Putamen (tissue), 1 donor: ENCODE measurements around the gene HIPK1.
"Not testable (repeated sequence)": the region's sequence is repeated elsewhere in the genome, so short reads cannot be mapped to it uniquely, and the experiment has no call there.

Experiments
- DNase-seq: peaks from one replicate; pipeline ENCODE4 v3.0.0-alpha.2; 2016; ENCODE audit warnings: low spot score

HIPK1 gene

DNA sequence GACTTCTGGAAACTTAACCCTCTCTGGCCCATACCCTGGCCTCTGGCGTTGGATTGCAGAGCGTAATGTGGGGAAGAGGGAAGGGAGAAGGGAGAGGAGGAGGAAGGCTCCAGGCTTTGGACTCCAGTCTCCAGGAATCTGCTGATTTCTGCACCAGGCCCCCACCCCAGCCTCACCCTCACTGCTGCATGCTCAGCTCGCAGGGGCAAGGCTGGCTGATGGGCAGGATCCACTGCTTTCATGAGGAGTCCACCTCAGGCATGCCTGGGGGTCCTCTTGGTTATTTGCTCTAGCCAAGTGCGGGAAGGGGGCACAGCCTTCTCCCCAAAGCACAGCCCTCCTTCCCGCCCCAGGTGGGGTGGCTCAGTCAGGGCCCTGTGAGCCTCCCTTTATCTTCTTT, 53.8 kb downstream of the HIPK1 start:
- no peak for DNase-seq

DNA sequence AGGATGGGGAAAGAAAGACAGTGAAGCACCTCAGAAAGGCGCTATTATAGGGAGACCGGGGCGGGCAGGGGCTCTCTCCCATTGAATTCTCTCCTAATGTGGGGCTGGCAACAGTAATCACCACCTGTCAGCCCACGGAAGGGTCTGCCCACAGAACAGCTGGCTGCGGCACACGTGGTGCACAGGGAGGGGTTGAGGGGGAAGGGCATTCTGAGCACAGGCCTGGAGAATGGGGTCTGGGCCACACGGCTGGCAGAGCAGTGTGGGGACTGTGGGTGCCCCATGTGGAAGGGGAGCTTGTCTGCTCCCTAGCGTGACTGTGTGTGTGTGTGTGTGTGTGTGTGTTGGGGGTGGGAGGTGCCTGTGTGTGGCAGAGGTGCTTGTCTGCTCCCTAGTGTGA, 54.3 kb downstream of the HIPK1 start:
- no peak for DNase-seq

DNA sequence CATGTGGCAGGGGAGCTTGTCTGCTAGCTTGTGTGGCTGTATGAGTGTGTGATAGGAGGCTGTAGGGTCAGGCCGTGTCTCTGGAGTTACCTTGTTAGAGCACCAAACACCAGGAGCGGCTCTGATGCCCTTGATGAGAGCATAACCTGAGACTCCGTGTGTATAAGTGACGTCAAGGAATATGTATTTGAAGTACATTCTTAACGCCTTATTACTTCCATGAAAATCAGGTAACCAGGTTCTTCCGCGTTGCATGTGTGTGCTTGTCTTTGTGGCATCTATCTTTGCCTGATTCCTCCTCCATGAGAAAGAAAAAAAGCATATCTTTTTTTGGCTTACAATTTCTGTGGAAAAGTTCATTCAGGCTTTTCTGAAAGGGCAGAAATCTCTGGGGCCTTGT, 54.7 kb downstream of the HIPK1 start:
- DNase-seq = no peak

DNA sequence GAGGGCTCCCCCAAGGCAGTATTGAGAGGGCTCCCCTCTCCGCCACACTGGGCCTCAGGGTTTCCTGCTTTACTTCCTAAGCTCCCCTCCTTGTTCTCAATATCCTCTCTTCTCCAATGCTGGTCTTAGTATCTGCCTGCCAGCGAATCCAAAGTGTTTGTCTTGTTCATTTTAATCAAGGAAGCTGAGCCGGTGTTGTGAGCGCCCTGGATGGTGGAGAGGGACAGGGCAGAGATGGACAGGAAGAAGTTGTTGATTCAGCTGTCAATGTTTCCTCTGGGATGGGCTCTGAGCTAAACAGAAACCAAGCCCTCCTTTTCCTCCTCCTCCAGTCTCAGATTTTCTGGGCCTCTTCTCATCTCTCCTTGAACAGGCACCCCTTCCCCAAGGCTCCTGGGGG, 55.6 kb downstream of the HIPK1 start:
- DNase-seq = no peak

DNA sequence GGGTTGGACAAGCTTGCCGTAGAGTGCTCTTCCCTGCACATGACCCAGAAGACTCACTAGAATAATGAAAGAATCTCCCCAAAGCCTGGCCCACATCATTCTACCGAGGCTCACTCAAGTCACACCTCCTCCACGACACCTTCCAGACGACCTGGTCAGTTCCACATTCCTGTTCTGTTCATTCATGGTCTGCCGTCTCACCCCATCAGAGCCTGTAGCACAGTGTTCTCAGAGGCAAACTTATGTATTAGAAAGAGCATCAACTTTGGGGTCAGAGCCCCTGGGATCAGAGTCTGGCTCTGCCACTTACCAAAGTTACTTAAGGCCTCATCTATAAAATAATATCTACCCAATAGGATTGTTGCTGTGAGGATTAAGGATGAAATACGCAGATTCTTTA, 57.7 kb downstream of the HIPK1 start:
- DNase-seq = no peak

DNA sequence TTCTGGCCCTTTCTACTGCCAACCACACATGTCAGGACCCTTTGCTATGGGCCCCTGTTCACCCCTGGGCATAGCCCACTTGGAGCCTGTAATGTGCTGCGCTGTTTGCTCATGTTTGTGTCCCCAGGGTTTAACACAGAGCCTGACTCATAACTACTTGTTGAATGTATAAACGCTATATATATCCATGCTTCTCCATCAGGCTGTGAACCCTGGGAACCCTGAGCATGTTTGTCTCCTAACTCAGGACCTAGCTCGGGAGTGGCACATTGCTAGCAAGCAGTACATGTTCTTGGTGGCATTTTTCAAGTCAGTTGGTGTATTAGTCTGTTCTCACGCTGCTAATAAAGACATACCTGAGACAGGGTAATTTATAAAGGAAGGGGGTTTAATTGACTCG, 58.1 kb downstream of the HIPK1 start:
- no peak for DNase-seq

DNA sequence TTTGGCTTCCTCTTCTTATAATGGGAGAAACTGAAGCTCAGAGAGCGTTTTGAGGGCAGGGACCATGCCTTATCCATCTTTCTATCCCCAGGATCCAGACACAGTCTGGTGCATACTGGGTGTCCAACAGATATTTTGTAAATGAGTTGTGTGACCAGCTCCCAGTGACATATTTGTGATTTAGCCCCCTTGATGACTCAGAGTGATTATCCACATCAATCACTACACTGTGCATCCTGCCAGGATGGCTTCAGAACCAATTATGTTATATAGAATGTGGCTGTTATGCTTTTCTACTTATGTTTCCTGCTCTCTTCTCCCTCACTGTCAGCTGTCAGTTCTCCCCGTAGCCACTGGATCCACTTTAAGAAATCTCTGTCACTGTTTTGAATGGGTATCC, 61.4 kb downstream of the HIPK1 start:
- DNase-seq = no peak

DNA sequence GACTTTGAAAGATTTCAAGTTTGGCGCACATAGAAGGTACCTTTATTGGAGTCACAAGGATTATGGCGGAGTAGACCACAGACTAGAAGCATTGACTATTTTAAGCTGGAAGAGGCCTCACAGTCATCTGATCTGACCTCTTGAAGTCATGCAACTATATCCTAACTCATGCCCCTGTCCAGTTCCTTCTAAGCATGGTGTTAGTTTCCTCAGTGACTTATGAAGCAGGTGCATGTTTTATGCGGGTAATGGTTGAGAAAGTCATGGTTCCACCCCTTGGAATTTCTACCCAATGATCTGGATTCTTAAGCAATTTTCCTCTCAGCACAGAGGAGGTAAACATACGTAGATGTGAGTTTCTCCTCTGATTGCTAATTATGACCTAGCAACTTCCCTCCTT, 61.8 kb downstream of the HIPK1 start:
- DNase-seq = no peak

DNA sequence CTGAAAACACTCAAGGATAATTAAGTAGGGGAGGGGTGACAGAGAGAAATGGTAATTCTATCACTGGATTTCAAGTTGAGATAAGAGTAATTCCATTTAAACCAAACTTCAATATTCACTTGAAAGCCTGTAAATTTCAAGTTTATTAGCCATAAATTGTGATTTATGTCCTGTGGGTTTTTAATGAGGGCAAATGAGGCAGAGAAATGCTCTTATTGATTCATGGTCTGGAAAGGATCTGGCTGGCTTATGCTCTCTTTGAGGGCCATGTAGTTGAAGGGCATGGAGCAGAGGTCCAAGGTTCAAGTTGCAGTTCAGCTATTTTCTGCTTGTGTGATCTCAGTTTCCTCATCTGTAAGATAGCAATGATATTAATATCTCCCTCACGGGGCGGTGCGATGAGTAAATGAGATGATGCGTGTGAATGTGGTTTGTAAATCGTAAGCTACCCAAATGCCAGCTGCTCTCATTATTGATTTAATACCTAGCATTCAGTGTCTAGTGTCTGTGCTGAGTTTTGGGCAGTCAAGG, 62.4 kb downstream of the HIPK1 start:
- DNase-seq = no peak

DNA sequence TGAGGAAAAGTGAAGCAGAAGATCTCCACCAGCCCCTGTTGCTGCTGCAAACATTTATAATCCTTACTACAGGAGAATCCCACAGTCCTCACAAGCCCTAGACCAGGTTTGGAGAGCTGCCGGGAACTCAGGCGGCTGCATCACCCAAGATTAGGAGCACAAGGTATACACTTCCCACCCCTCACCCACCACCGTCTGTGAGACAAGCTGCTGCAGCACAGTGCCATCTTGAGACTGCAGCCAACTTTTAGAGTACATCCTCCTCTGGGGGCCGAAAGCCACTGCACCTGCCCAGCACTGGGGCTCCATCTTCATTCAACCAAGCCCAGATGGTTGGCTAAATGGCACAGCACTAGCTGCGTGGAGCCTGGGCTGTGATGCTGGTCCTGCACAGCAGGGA, 63.9 kb downstream of the HIPK1 start:
- no peak for DNase-seq

DNA sequence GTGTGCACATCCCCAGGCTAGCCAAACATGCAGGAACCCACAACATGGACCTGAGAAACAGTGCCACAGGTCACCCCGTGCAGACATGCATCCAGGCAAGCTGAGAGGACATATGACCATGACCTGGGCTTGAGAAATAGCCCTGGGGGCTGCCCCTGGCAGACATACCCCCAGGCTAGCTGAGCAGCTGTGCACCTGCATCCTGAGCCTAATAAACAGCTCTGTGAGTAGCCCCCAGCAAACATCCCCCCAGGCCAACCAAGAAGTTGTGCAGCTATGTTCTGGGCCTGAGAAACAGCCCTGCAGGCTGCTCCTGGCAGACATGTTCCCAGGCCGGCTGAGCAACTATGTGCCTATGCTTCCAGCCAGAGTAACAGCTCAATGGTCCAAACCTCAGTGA, 64.6 kb downstream of the HIPK1 start:
- DNase-seq = no peak

DNA sequence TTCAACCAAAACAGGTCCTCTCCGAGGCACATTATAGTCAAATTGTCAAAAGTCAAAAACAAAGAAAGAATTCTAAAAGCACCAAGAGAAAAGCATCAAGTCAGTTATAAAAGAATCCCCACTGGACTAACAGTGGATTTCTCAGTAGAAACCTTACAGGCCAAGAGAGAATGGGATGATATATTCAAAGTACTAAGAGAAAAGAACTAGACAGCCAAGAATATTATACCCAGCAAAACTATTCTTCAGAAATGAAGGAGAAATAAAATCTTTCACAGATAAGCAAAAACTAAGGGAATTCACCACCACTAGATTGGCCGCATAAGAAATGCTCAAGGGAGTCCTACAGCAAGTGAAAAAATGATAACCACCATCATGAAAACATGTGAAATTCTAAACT, 66.3 kb downstream of the HIPK1 start:
- no peak for DNase-seq

DNA sequence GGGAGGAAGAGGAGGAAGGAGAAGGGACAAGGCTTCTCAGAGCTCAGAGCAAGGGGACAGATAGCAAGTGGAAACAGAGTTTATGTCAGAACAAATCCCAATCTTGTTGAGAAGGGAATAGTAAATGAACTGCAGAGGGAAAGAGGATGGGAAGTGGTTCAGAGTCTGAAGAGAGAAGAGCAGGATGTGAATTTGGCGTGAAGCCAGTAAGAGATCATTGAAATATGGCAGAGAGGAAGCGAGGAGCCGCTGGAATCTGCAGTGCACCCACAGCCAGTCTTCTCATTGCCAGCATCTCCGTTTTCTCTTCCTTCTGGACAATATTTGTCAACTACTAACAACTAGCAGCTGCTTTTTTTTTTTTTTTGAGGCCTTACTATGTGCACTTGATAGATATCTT, 69.2 kb downstream of the HIPK1 start:
- DNase-seq = no peak

DNA sequence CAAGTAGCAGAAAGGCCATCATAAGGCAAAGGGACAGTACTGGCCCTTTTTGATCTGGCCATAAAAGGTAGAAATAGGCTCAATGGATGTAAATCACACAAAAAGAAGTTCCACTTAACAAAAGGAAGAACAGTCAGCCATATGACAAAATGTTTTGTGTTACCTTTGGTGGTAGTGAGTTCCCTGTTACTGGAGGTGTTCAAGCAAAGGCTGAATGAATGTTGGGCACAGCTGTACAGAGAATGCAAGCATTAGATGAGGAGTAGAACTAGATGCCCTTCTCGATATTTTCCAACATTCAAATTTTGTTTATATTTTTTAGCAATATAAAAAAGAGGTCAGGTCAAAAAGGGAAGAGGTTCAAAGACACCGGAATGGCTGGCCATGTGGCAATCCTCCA, 70.1 kb downstream of the HIPK1 start:
- DNase-seq = no peak

DNA sequence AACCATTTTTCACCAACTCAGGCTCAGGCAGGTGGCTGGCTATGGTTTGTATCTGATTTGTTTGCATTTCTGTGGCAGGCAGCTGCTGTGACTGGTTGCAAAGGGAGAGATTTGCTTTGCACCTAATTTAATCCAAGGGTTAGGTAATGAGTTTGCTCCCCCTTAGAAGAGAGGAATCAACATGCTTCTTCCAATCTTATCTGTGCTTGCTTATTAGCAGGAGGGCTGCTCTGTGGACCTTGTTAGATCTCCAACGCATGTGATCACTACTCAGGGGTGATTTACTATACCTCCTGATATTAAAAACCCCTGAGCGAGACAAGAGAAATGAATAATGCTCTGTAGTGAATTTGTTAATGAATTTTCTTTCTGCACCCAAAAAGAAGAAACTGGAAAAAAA, 70.7 kb downstream of the HIPK1 start:
- no peak for DNase-seq

DNA sequence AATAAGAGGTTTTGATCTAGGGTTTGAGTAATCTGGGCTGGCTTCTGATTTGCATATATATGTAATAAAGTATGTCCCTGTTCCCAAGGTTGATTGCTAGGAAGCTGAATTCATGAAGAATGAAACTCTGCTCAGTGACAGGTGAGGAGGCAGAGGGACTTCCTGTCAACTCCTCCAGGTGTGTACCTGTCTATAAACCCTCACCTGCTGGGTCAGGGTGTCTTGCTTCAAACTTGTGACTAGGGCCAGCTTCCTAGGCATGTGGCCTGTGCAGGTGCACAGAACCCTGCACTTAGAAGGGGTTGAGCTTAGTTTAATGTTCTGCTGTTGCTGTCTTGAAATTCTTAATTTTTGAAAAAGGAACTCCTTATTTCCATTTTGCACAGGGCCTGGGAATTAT, 71.3 kb downstream of the HIPK1 start:
- no peak for DNase-seq

DNA sequence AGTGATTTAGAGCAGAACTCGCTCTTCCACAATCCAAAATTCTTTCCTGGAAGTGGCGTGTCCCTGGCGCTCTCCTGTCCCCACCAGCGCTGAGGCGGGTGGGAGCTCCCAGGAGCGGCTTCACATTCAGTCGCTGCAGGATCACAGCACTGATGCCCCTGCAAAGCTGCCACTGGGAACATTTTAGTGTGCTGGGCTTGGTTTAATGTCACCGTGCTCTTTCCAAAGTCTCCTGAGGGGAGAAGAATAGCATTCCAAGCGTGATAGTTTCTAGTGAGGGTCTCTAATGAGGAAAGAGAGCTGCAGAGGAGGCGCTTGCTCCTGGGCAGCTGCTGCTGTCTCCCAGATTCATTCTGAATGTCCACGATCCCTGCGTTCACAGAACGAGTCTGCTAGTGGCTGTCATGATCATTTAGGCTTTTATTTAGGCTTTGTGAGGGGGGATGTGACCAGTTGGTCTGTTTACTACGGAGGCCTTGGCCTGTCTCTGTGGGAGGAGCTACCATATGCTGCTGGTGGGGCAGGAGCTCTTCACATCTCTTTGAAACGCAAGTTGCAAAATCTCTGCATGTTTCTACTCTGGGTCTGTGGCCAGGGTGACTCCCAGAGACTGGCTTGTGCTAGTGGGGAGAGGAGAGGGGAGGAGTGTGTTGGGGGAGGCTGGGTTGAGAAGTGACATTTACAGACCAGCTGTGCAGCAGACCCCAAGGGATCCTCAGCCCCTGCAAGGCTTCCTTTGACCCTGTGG, 73.5 kb downstream of the HIPK1 start:
- DNase-seq = no peak

DNA sequence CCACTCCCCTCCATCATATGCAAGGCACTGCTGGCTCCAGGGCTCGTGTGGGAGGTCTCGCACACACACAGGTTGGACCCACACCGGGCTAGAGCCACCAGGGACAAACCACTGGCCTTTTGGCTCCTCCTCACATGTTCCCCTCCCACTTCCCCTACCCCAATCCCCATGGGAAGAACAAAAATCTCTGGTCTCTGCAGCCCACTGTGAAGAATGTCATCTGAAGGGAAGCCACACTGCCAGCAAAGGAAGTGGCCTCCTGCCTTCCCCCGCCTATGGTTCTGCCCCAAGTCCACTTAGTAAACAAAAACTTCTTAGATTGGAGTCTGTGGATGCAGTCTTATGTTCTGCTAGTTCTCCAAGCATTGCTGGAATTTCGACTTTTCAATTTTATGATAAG, 74.3 kb downstream of the HIPK1 start:
- no peak for DNase-seq

DNA sequence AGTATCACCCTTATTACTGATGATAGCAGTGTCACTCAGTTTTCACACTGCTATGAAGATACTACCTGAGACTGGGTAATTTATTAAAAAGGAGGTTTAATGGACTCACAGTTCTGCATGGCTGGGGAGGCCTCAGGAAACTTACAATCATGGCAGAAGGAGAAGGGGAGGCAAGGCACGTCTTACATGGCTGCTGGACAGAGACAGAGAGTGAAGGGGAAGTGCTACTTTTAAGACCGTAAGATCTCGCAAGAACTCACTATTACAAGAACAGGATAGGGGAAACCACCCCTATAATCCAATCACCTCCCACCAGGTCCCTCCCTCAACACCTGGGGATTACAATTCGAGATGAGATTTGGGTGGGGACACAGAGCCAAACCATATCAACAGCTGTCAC, 77.7 kb downstream of the HIPK1 start:
- not testable (repeated sequence) for DNase-seq

DNA sequence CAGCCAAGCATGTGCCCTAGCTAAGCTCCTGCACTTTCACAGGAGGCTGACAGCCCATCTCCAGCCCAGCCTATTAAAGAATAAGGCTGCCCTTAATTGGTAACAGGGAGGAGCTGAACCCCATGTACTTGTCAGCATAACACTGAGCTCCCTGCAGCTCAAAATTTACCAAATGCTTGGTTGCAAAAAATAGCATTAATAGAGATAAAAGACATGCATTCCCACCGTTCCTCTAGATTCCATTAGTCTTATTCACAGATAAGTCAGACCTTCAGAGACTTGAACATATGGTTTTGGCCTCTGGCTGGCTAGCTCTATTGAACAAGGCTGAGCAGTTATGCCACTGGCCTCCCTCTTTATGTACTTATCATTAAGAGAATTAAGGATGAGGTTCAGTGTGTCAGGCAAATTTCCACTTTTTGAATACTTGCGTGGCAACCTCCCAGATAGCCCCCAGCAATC, 79.4 kb downstream of the HIPK1 start:
- DNase-seq = no peak

DNA sequence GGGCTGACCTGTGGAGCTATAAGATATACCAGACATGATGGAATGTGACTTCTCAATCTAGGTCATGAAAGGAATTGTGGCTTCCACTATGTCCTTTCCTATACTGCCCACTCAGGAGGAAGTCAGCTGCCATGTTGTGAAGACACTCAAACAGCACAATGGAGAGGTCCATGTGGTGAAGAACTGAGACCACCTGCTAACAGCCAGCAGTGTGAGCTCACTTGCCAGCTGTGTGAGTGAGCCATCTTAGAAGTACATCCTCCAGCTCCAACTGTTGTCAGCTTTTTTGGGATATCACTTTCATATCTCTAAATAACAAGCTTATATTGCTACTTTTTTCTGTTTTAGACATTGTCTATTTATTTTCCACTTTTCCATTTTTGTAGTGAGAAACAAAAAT, 79.9 kb downstream of the HIPK1 start:
- no peak for DNase-seq

DNA sequence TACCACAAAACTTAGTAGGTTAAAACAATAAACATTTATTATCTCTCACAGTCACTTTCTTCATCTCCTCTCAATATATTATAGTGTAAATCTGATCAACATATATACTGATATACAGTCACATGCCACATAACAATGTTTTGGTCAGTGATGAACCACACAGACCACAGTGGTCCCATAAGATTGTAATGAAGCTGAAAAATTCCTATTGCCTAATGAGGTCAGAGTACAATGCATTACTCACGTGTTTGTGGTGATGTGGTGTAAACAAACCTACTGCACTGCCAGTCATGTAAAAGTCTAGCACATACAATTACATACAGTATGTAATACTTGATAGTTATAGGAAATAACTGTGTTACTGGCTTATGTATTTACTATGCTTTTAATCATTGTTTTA, 80.3 kb downstream of the HIPK1 start:
- DNase-seq = no peak

DNA sequence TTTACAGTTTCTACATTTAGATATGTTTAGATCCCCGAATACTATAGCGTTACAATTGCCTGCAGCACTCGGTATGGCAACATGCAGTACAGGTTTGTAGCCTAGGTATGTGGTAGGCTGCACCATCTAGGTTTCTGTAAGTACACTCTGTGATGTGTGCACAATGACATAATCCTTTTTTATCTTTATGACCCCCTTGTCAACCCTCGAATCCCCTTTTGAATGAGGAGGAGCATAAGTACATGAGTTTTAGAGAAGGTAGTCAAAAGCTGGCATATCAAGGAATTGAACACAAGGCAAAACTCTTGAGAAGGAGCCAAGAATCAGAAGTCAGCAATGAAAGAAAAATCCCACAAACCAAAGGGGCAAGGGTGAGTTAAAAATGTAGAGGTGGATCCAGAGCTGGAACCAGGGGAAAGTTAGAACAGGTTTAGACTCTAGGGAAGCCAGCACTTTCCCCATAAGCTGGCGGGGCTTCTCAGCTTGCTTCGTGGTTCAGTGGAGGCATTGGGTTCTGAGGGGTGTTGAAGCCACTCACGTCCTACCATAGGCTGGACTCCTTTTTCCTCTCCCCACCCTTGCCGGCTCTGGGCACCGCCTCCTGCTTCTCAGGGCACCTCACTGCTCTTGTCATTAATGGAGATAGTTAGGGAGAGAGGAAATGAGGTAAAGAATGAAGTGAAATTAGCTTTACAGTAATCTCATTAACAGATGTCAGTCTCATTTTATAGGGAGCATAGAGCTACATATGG, 81.5 kb downstream of the HIPK1 start:
- DNase-seq = no peak

DNA sequence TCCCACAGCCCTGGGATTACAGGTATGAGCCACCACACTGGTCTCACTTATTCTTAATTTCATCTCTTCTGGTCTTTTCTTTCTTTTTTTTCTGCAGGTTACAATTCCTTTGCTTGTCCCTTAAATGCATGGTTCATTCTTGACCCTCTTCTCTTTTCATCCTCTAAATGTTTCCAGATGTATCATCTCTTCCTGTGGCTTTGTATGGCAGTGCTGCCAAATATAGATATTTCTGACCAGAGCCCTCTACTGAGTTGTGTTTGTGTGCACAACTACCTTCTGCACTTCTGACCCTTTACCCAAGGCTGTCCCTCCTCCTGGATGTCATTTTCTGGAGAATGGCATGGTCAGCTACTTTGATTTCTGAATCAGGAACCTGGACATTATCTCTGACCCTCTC, 82.7 kb downstream of the HIPK1 start:
- no peak for DNase-seq
